Ectodermal cell (in vitro differentiated cells): ENCODE measurements around the gene REG4.
"Not testable (repeated sequence)": the region's sequence is repeated elsewhere in the genome, so short reads cannot be mapped to it uniquely, and the experiment has no call there.

ENCODE experiments used
- H3K27ac ChIP-seq: 2 replicates; pipeline ENCODE4 v1.7.0; 2013; ENCODE audit warnings: mild to moderate bottlenecking, low read depth, low read length; ENCODE audit not compliant: insufficient read depth, poor library complexity, severe bottlenecking
- H3K27me3 ChIP-seq: 2 replicates; pipeline ENCODE4 v1.7.0; 2013; ENCODE audit warnings: mild to moderate bottlenecking, low read length; ENCODE audit not compliant: insufficient read depth, control insufficient read depth, poor library complexity, severe bottlenecking
- H3K36me3 ChIP-seq: one replicate; pipeline ENCODE4 v1.7.0; 2013; ENCODE audit warnings: low read length; ENCODE audit not compliant: control insufficient read depth, insufficient read depth
- H3K4me1 ChIP-seq: one replicate; pipeline ENCODE4 v1.7.0; 2013; ENCODE audit warnings: low read length; ENCODE audit not compliant: control insufficient read depth, insufficient read depth
- H3K4me3 ChIP-seq: 2 replicates; pipeline ENCODE4 v1.7.0; 2013; ENCODE audit warnings: low read depth, low read length, control low read depth; ENCODE audit not compliant: insufficient read depth
- H3K9me3 ChIP-seq: 2 replicates; pipeline ENCODE4 v1.7.0; 2013; ENCODE audit warnings: mild to moderate bottlenecking, low read length, moderate library complexity; ENCODE audit not compliant: control insufficient read depth
- WGBS, 2 experiments: methylation state at CpG; one replicate each; pipeline ENCODE4 v1.1.7; 2013; ENCODE audit warnings: missing lambda C conversion rate in 2 of 2; 5-methylcytosine and 5-hydroxymethylcytosine counted together

Gene REG4

DNA sequence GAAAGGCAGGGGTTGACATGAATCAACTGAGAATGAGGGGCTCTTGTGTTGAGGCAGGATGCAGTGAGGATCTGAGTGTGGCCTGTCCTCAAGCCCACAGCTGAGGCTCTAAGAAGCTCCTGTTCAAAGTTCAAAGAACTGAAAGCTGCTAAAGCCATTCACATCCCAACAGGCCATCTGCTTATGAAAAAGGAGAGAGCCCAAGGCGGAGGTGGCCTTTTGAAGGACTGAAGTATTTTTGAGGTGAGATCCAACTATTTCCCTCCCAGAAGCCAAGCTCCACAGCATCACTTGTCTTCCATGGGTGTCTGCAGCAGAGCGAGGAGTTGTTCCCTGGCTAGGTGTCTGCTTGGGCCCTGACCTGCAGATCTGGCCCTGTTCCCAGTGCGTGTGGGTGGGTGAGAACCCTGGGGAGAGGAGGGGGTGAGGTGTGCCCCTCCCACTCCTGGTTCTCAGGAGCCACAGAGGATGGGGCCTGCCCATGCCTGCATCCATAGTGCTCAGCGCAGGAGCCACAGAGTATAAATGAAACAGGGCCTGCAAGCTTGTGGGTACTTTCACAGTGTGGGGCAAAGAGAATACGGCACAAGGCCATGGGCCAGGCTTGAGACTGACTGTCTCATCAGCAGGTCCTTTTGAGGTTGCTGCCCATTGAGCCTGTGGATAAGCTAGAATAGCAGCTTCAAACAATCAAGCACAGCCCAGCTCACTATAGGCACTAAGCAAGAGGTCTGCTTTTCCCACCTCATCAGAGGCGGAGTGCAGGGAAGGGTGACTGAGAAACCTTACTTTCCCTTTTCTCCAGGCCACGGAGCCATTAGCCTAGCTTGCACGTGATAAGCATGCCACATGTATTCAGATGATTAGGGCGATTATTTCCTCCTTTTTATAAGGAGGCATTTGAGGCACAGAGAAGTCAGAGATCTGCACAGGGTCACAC, 15.7 kb downstream of the REG4 start:
- no peak overlapping the region for H3K27ac ChIP-seq
- no peaks in the 10 kb centered on the region for H3K9me3 ChIP-seq
- H3K4me1 ChIP-seq = peaks cover 4% of the 10 kb centered on the region
- WGBS, 2 experiments = 90 to 91% methylated on average over 9 of the region's 9 CpGs
- no peaks in the 10 kb centered on the region for H3K27me3 ChIP-seq
- no peaks in the 10 kb centered on the region for H3K36me3 ChIP-seq
- no peak overlapping the region for H3K4me3 ChIP-seq

DNA sequence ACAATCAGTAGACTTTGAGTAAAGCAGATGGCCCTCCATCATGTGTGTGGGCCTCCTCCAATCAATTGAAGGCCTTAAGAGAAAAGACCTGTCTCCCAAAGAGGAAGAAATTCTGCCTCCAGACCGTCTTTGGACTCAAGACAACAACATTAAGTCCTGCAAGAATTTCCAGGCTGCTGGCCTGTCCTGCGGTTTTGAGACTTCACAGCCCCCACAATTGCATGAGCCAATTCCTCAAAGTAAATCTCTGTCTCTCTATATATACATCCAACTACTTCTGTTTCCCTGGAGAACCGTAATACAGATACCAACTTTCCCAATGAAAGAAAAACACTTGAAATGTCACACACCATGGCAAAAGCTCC, 16.4 kb downstream of the REG4 start:
- no peaks in the 10 kb centered on the region for H3K36me3 ChIP-seq
- H3K9me3 ChIP-seq = no peaks in the 10 kb centered on the region
- no peak overlapping the region for H3K27ac ChIP-seq
- H3K4me1 ChIP-seq = peaks cover 7% of the 10 kb centered on the region
- 90 to 91% methylated on average over 3 of the region's 3 CpGs for WGBS, 2 experiments
- no peak overlapping the region for H3K4me3 ChIP-seq
- H3K27me3 ChIP-seq = no peaks in the 10 kb centered on the region

DNA sequence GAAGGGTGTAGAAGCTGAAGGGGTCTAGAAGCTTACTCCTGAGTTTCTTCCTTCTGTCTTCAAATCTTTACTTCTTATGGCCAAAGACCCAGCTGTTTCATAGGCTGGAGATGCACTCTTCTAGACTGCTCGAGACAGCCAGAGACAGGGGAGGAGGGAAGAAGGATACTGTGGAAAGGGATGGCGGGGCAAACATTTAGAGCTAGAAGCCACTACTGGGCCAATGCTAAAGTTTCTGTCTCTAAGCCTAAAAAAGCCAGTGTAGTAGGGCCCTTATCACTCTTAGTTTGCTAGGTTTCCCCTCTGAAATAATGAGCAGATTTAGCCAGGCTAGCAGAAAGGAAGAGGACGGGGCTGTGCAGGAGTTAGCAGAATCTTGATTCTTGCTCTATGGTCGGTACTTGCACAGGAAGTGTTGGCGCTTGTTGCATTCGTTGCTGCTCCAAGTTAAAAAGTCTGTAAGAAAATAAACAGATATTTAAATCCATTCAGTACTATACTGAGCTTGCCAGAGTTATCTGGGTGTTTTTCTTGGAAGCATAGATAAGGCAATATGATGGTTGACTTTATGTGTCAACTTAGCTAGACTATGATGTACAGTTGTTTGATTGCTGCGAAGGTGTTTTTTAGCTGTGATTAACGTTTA, 16.9 kb downstream of the REG4 start:
- Histone ChIP-seq H3K4me1 (peaks cover 7% of the 10 kb centered on the region), H3K4me3 (no peak overlapping the region), H3K27me3 (no peaks in the 10 kb centered on the region), H3K27ac (no peak overlapping the region), H3K36me3 (no peaks in the 10 kb centered on the region), H3K9me3 (no peaks in the 10 kb centered on the region)
- WGBS, 2 experiments = 92 to 96% methylated on average over 8 of the region's 8 CpGs

DNA sequence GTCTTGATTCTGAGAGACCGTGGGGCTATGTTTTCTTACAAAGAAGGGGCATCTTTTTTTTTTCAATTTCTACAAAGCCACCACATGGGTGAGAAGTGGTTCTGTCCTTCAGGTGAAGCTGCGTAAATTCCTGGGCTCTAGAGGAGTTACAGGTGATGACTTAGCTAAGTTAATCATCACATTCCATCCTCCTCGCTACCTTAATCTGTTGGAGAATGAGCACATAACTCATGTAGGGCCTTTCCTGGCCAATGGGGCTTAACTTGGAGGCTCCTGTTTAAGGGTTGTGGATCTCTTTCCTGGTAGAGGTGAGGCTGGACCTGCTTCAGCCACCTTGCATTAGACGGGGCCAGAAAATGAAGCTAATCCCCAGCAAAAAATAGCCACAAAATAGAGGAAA, 19.9 kb downstream of the REG4 start:
- 94 to 97% methylated on average over 4 of the region's 4 CpGs for WGBS, 2 experiments

DNA sequence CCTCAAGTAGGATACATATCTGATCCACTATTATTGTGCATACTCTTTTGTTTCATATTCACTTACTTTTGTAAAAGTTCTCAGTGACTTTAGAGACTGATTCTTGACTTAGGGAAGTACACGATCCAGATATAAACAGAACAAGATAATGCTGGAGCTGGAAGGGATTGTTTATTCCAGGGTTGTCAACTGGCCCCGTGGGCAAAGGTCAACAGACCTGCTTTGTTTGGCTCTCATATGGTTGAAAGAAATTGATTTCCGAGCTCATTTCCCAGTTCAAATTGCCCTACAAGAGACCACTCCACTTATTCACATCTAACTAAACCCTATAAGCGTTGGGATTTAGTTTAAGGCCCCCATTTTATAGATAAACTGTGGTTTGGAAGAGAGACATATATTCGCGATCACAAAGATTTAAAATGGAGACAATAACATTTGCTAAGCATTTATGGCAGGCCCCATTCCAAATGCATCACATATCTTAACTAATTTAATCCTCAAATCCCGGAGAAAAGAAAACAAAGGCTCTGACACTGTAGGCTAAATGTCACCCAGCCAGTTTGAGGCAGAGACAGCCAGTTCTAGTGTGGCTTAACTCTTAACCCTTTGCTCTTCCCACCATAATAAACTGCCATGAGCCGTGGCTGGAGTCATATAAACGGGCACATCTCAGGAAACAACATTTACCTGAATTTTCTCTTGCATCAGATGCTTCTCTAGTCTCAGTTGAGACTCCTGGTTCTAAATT, 20.6 kb downstream of the REG4 start:
- Histone ChIP-seq H3K27me3 (no peaks in the 10 kb centered on the region), H3K27ac (no peak overlapping the region), H3K9me3 (no peaks in the 10 kb centered on the region), H3K36me3 (no peaks in the 10 kb centered on the region), H3K4me1 (peaks cover 9% of the 10 kb centered on the region), H3K4me3 (no peak overlapping the region)
- WGBS, 2 experiments = 73 to 76% methylated on average over 9 of the region's 9 CpGs

More for the DNA sequence above, 19.9 kb downstream of the REG4 start:
- Histone ChIP-seq H3K36me3 (no peaks in the 10 kb centered on the region), H3K4me1 (peaks cover 7% of the 10 kb centered on the region), H3K9me3 (no peaks in the 10 kb centered on the region), H3K27me3 (no peaks in the 10 kb centered on the region), H3K4me3 (no peak overlapping the region), H3K27ac (no peak overlapping the region)

DNA sequence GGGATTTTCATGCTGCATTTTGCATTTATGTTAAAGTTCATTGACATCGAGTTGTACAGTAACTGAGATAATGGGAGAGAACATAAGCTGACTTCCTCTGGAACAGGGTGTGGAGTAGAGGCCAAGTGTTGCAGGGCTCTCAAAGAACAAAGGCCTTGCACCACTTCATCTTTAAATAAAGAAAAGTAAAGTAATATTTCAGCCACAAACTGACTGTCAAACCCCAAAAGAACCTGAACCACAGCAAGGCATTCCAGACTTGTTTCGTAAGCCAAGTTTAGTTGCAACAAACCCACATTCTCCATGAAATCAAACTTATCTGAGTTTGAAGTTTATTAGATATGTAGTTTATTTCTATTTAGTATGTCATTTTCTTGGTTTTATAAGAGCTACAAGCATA, 23.5 kb downstream of the REG4 start:
- H3K27me3 ChIP-seq = no peaks in the 10 kb centered on the region
- no peaks in the 10 kb centered on the region for H3K9me3 ChIP-seq
- H3K4me1 ChIP-seq = peaks cover 21% of the 10 kb centered on the region
- WGBS, 2 experiments = 0 to 50% methylated on average over 1 to 2 of the region's 2 CpGs
- H3K36me3 ChIP-seq = no peaks in the 10 kb centered on the region
- no peak overlapping the region for H3K27ac ChIP-seq
- no peak overlapping the region for H3K4me3 ChIP-seq

DNA sequence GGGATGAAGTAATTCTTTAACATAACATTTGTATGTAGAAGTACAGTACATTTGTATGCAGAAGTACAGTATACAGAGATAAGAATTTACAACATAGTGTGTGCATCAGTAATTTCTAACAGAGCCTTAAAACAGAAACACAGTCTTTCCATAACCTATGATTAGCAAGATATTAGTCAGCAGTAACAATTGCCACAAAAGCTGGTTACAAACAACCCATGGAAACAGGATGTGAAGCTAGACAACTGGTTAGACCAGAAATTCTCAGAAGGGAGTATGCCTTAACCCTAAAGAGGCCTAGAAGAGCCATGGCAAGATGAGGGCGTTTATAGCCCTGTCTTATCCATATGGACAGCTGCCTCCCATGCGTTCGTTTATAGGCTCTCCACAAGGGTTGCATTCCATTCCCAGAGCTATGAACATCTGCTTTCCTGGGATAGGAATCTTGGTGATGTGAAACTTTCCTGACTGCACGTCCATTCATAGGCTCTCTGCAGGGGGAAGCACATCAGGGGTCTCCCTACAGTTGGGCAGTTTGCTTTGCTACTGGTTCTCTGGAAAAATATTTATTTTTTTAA, 24.7 kb downstream of the REG4 start:
- WGBS, 2 experiments = 83 to 87% methylated on average over 4 of the region's 4 CpGs
- H3K9me3 ChIP-seq, H3K27ac ChIP-seq, H3K4me3 ChIP-seq, H3K27me3 ChIP-seq, H3K36me3 ChIP-seq: not testable (repeated sequence)
- peaks cover 28% of the 10 kb centered on the region for H3K4me1 ChIP-seq

DNA sequence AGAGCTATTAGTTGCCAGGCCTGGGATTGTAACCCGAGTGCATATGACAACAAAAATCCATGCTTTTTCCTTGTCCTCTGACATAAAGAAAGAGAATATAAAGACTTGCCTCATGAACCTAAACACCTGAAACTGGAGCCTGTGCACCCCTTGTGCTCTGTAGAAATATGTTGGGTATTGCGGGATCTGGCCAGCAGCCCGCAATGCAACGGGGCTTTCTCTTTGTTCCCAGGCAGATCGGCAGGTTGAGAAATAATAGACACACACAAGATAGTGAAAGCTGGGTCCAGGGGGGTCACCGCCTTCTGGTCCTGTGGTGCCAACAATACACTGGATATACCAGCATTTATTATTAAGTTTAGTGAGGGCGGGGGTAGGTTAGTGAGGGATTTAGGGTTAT, 25.2 kb downstream of the REG4 start:
- peaks cover 28% of the 10 kb centered on the region for H3K4me1 ChIP-seq

DNA sequence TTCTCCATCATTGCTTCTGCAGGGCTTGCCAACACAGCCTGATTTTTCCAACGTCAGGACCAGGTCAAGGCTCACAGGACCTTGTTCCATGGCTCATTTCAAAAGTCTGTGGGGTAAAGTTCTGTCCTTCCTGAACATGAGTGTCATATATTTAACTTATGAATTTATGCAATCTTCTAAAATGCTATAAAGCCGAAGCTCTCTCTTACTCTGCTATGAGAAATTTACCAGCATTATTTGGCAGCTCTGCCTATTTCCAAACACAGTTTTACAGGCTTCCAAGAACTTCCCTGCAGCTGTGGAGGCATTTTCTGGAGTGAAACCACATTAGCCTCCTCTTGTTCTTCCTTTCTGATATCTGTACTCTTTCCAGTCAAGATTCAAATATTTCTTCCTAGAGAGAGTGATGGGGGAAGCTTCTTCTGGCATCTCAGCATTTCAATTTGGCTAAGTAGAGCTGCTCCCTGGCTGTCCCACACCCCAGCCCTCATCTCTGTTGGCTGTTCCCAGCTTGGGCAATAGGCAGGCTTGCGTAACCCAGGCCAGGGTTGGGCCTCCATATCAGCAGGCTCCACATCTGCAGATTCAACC, 27.0 kb downstream of the REG4 start:
- H3K4me3 ChIP-seq = no peak overlapping the region

More for the DNA sequence above, 25.2 kb downstream of the REG4 start:
- WGBS, 2 experiments = 93 to 95% methylated on average over 3 to 5 of the region's 7 CpGs
- H3K36me3 ChIP-seq, H3K9me3 ChIP-seq, H3K4me3 ChIP-seq, H3K27me3 ChIP-seq, H3K27ac ChIP-seq: not testable (repeated sequence)

More for the DNA sequence above, 27.0 kb downstream of the REG4 start:
- Histone ChIP-seq H3K4me1 (peaks cover 24% of the 10 kb centered on the region), H3K27me3 (no peaks in the 10 kb centered on the region), H3K9me3 (no peaks in the 10 kb centered on the region), H3K27ac (no peak overlapping the region), H3K36me3 (no peaks in the 10 kb centered on the region)
- WGBS, 2 experiments = 97 to 99% methylated on average over 3 of the region's 3 CpGs
